ENCODE results near the gene EIF2S3B. TPM values are rescaled to one million over a fixed set of nuclear protein-coding genes. Genes with fewer than 3 reads are reported as not detected.

EIF2S3B gene
- total RNA-seq, 3 donors from 2014 or later (not counting 1 experiment from before 2014, with no cell fraction given): 0.88 TPM; not detected in 2

- no peaks in the 10 kb centered on the region for H3K4me1 ChIP-seq (ENCODE audit: control insufficient read depth, insufficient read depth, low read length)
- TF ChIP-seq CTCF (IDR thresholded peaks at IDR 0.05): no peak
- no peak overlapping the region for H3K4me3 ChIP-seq (ENCODE audit: low read length)
- Mint-ChIP-seq H3K4me1 (peaks cover 5 to 10% of the 10 kb centered on the region in 2 donors), H3K27ac (no peak overlapping the region), H3K4me3 (no peak overlapping the region), H3K27me3 (ENCODE audit: low read depth in 2 of 2) (peaks cover 0 to 12% of the 10 kb centered on the region in 2 donors), H3K36me3 (peaks cover 9% of the 10 kb centered on the region), H3K9me3 (no peaks in the 10 kb centered on the region)
- ATAC-seq: no peak
- no peaks in the 10 kb centered on the region for H3K36me3 ChIP-seq (ENCODE audit: control insufficient read depth, insufficient read depth, low read length)
- H3K9me3 ChIP-seq (ENCODE audit: control insufficient read depth, insufficient read depth, low read length): no peaks in the 10 kb centered on the region
- DNase-seq: no peak
- no peaks in the 10 kb centered on the region for H3K27me3 ChIP-seq (ENCODE audit: control insufficient read depth, insufficient read depth, low read length)
- 100% methylated on average over 2 of the region's 2 CpGs for WGBS (ENCODE audit: insufficient coverage)
- intact Hi-C loops (cut with micrococcal nuclease): no loop called here
- H3K27ac ChIP-seq (ENCODE audit: low read length): no peak overlapping the region
Observed at GRCh38 chr12:10528174-10528953, 22.7 kb downstream of the EIF2S3B start.

- H3K4me3 ChIP-seq (ENCODE audit: low read length): no peak overlapping the region
- Mint-ChIP-seq H3K27me3 (ENCODE audit: low read depth in 2 of 2) (peaks cover 0 to 12% of the 10 kb centered on the region in 2 donors), H3K27ac (no peak overlapping the region), H3K4me1 (peaks cover 5 to 10% of the 10 kb centered on the region in 2 donors), H3K4me3 (no peak overlapping the region), H3K36me3 (peaks cover 9% of the 10 kb centered on the region), H3K9me3 (no peaks in the 10 kb centered on the region)
- H3K4me1 ChIP-seq (ENCODE audit: control insufficient read depth, insufficient read depth, low read length): no peaks in the 10 kb centered on the region
- no peak for TF ChIP-seq CTCF (IDR thresholded peaks at IDR 0.05)
- 92% methylated on average over 2 of the region's 3 CpGs for WGBS (ENCODE audit: insufficient coverage)
- H3K36me3 ChIP-seq (ENCODE audit: control insufficient read depth, insufficient read depth, low read length): no peaks in the 10 kb centered on the region
- no peak overlapping the region for H3K27ac ChIP-seq (ENCODE audit: low read length)
- intact Hi-C loops (cut with micrococcal nuclease): no loop called here
- no peak for DNase-seq
- H3K27me3 ChIP-seq (ENCODE audit: control insufficient read depth, insufficient read depth, low read length): no peaks in the 10 kb centered on the region
- ATAC-seq: no peak
- no peaks in the 10 kb centered on the region for H3K9me3 ChIP-seq (ENCODE audit: control insufficient read depth, insufficient read depth, low read length)
Observed at GRCh38 chr12:10529603-10530002, 23.9 kb downstream of the EIF2S3B start.

GRCh38 chr12:10537721-10538120, 32.0 kb downstream of the EIF2S3B start:
- Histone ChIP-seq H3K4me1 (ENCODE audit: control insufficient read depth, insufficient read depth, low read length) (no peaks in the 10 kb centered on the region), H3K9me3 (ENCODE audit: control insufficient read depth, insufficient read depth, low read length) (no peaks in the 10 kb centered on the region), H3K27ac (ENCODE audit: low read length) (no peak overlapping the region), H3K27me3 (ENCODE audit: control insufficient read depth, insufficient read depth, low read length) (no peaks in the 10 kb centered on the region), H3K4me3 (ENCODE audit: low read length) (no peak overlapping the region), H3K36me3 (ENCODE audit: control insufficient read depth, insufficient read depth, low read length) (no peaks in the 10 kb centered on the region)
- no peak for TF ChIP-seq CTCF (IDR thresholded peaks at IDR 0.05)
- Mint-ChIP-seq H3K36me3 (no peaks in the 10 kb centered on the region), H3K4me3 (no peak overlapping the region), H3K27me3 (ENCODE audit: low read depth in 2 of 2) (no peaks in the 10 kb centered on the region), H3K9me3 (no peaks in the 10 kb centered on the region), H3K27ac (no peak overlapping the region), H3K4me1 (peaks cover 0 to 8% of the 10 kb centered on the region in 2 donors)
- intact Hi-C loops (cut with micrococcal nuclease): no loop called here
- DNase-seq (no peak), ATAC-seq (no peak)
- 77% methylated on average over 3 of the region's 3 CpGs for WGBS (ENCODE audit: insufficient coverage)
